GM12878 (cell line): Measurements from ENCODE around the gene ACSL4. TPM values are rescaled to one million over a fixed set of nuclear protein-coding genes. Genes with fewer than 3 reads are reported as not detected.

Experiments
- ATAC-seq: fragments of 200-7000 bp; cut with Tn5 transposase; 3 replicates; pipeline ENCODE4 v1.9.1; 2020; ENCODE audit warnings: mild to moderate bottlenecking, moderate library complexity
- BruUV-seq: library from RNA; stranded (reverse); fragments of 400-500 nt; replicated peaks from 2 replicates; lab custom pipeline; 2021; lab: Mats Ljungman, UMichigan
- CTCF ChIA-PET: fragments of 300-600 bp; sonication (Branson Sonifier 250); formaldehyde crosslinking; extraction: SDS; loops from one replicate; lab custom pipeline; 2021; ENCODE audit warnings: inconsistent platforms; lab: Yijun Ruan, JAX
- POLR2A ChIA-PET: fragments of 350-600 bp; formaldehyde crosslinking; extraction: SDS; loops from one replicate; lab custom pipeline; 2021; ENCODE audit warnings: inconsistent platforms; lab: Charles Lee
- RAD21 ChIA-PET: fragments of 300-600 bp; sonication (Branson Sonifier 250); formaldehyde crosslinking; loops from one replicate; lab custom pipeline; 2023; ENCODE audit warnings: antibody characterized with exemption; ENCODE audit not compliant: unreplicated experiment; lab: Charles Lee
- SMC1A ChIA-PET: fragments of 300-600 bp; sonication (Branson Sonifier 250); formaldehyde crosslinking; loops from one replicate; lab custom pipeline; 2023; ENCODE audit not compliant: unreplicated experiment, uncharacterized antibody; lab: Charles Lee
- DNase-seq: peaks from one replicate; pipeline ENCODE4 v3.0.0-alpha.2; 2011; ENCODE audit warnings: low read depth, low spot score
- FAIRE-seq: peaks from 3 replicates; lab custom pipeline; 2011; peaks lifted over from hg19 to GRCh38; lab: Jason Lieb, UNC
- H2AFZ ChIP-seq: 2 replicates; pipeline ENCODE4 v1.6.0; 2011; ENCODE audit warnings: low read depth, low read length, control low read depth; ENCODE audit not compliant: control insufficient read depth
- H3K27ac ChIP-seq: 2 replicates; pipeline ENCODE4 v1.5.1; 2011; ENCODE audit warnings: control low read depth; ENCODE audit not compliant: control insufficient read depth, insufficient read depth
- H3K27me3 ChIP-seq, 2 experiments: replicated peaks in 1 of 2; 2 replicates each; pipeline versions ENCODE4 v1.6.0 to v1.6.1; 2011; ENCODE audit warnings: low read length in 1 of 2; ENCODE audit not compliant: control insufficient read depth in 2 of 2, insufficient read depth in 2 of 2
- H3K36me3 ChIP-seq, 2 experiments: 2 replicates each; pipeline ENCODE4 v1.5.1; 2011; ENCODE audit warnings: low read length in 1 of 2; ENCODE audit not compliant: control insufficient read depth in 2 of 2, insufficient read depth in 2 of 2
- H3K4me1 ChIP-seq: 2 replicates; pipeline ENCODE4 v1.6.1; 2011; ENCODE audit warnings: mild to moderate bottlenecking, low read length, moderate library complexity, mixed read lengths; ENCODE audit not compliant: control insufficient read depth, insufficient read depth
- H3K4me2 ChIP-seq: 2 replicates; pipeline ENCODE4 v1.6.0; 2011; ENCODE audit warnings: control low read depth; ENCODE audit not compliant: control insufficient read depth, insufficient read depth
- H3K4me3 ChIP-seq: fragments of 200-600 bp; sonication (generic); 2 replicates; pipeline ENCODE4 v1.5.1; 2016
- H3K79me2 ChIP-seq: 2 replicates; pipeline ENCODE4 v1.6.0; 2011; ENCODE audit warnings: low read length; ENCODE audit not compliant: control insufficient read depth, insufficient read depth
- H3K9ac ChIP-seq: 2 replicates; pipeline ENCODE4 v1.8.0; 2011; ENCODE audit warnings: low read length, control low read depth, mixed read lengths; ENCODE audit not compliant: control insufficient read depth, insufficient read depth
- H3K9me3 ChIP-seq: replicated peaks from 3 replicates; pipeline ENCODE4 v1.5.1; 2011; ENCODE audit warnings: mild to moderate bottlenecking, low read length; ENCODE audit not compliant: control insufficient read depth, insufficient read depth
- H4K20me1 ChIP-seq: 2 replicates; pipeline ENCODE4 v1.6.0; 2011; ENCODE audit not compliant: control insufficient read depth, insufficient read depth
- POLR2A ChIP-seq: IDR thresholded peaks from 2 replicates; pipeline ENCODE4 v1.6.1; 2011; ENCODE audit warnings: low read depth, mild to moderate bottlenecking, low read length
- POLR2AphosphoS2 ChIP-seq: IDR thresholded peaks from 2 replicates; pipeline ENCODE4 v1.6.1; 2011; ENCODE audit warnings: low read depth, mild to moderate bottlenecking, low read length, improper control_type of control experiment, moderate library complexity
- RCOR1 ChIP-seq: conservative IDR thresholded peaks from 2 replicates; pipeline ENCODE4 v1.6.1; 2012; ENCODE audit warnings: low read depth, low read length, improper control_type of control experiment
- TAF1 ChIP-seq: IDR thresholded peaks from 2 replicates; pipeline ENCODE4 v1.6.1; 2011; ENCODE audit warnings: mild to moderate bottlenecking, low read depth, low read length, borderline replicate concordance
- WGBS: methylation state at CpG from one replicate; pipeline ENCODE4 v1.1.6; 2016; ENCODE audit warnings: low lambda C conversion rate; ENCODE audit not compliant: insufficient replicate concordance, insufficient coverage; ENCODE audit errors: missing lambda C conversion rate; 5-methylcytosine and 5-hydroxymethylcytosine counted together
- in situ Hi-C: fragments of 300-500 bp; cut with MboI; formaldehyde crosslinking; loops from 9 replicates; pipeline ENCODE4 v1.14.3; 2018; ENCODE audit warnings: mixed read lengths
- intact Hi-C: fragments of 100-400 bp; cut with micrococcal nuclease; formaldehyde crosslinking; loops from one replicate; pipeline ENCODE4 v1.14.2; 2022; ENCODE audit not compliant: unreplicated experiment
- polyA plus RNA-seq, 11 experiments: library from polyadenylated mRNA; depleted of rRNA in 4 of 11; unstranded in 6 of 11; stranded (reverse) in 5 of 11; fragments of >200 nt; fragmentation: Nextera tagmentation in 4 of 11; fragmentation: Illumina TruSeq in 1 of 11; extraction: Ambion mirVana in 4 of 11; extraction: Trizol in 1 of 11; gene quantifications; 1 replicate in 1 of 11; 2 replicates in 10 of 11; pipeline versions ENCODE4 v1.2.1 to v1.2.3, GENCODE V29; 2011 to 2016; ENCODE audit warnings: inconsistent platforms in 2 of 11, missing spikeins in 2 of 11, low read depth in 1 of 11
- total RNA-seq, 4 experiments: library from RNA; depleted of rRNA in 3 of 4; stranded (reverse); fragments of >200 nt in 3 of 4; fragmentation: Illumina TruSeq in 1 of 4; extraction: Trizol in 1 of 4; gene quantifications; 2 replicates each; pipeline versions ENCODE4 v1.2.1 to v1.2.3, GENCODE V29; 2013 to 2021

The ACSL4 gene
- total and polyA plus RNA-seq, 10 of the 15 experiments (the other 5 are each of a cell fraction or from before 2014, with no cell fraction given): 20.7 to 66.6 (median 45.4) TPM

DNA sequence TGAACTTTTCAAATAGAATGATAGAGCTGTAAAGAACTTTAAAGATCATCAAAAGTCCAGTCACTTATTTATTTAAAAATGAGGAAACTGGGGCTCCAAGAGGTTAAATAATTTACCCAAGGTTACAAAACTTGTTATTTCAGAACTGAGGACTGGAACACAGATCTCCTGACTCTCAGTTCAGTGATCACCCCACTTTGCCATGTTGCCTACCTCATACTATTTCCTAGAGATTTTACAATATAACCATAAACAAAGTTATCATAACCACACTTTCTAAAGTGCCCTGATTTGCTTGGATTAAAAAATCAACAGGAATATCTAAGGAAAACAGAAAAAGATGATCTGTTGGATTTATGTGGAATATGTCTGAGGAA is 7.4 kb upstream of the ACSL4 start (continued):
- no peak for TF ChIP-seq RCOR1

DNA sequence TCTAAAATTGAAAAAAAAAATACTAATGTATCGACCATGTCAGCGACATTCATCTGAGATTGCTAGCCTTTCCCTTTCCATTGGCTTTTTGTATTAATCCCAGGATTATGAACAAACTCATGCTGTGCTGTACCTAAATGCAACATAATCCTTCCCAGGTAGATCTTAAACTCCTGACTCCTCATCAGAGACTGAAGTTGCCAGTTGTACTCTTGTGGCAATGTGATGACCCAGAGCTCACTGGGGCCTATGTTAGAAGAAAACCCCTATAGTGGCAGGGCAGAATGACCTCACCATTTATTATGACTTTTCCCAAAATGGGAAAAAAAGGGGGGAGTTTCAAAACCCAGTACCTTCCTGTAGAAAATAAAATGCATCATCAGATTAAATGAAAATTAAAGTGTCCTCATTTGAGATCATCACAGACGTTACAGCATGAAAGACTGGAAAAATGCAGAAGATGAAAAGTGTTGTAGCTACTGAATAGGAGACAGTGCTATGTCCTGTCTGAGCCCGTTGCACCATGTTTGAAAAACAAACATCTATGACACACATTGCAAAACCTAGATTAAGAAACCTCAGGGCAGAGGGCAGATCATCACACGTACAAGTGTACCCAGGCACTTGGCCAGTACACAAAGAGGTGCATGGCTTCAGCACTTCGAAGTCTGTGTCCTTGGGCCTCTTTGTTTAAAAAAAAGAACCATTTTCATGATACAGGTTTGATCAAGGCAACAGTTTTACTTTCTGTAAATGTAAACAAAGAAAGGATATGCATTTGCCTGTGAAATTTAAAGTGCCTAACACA is 6.8 kb upstream of the ACSL4 start:
- RAD21 ChIA-PET: interaction anchor here (1.2 to 1.3 kb wide), 2 partner anchors 8 to 36 kb away, joined by 3 to 4 read pairs; no protein-coding TSS in a partner anchor
- no peak overlapping the region for H3K9ac ChIP-seq
- SMC1A ChIA-PET: interaction anchor here (0.9 to 2.0 kb wide), 2 partner anchors 43 to 102 kb away, joined by 3 to 4 read pairs; no protein-coding TSS in a partner anchor
- POLR2A ChIA-PET: interaction anchor here (0.6 kb wide), 1 partner anchor 25 kb away, joined by 5 read pairs; no protein-coding TSS in a partner anchor
- WGBS: 44% methylated on average over 6 of the region's 6 CpGs
- H3K27ac ChIP-seq: no peak overlapping the region
- no peaks in the 10 kb centered on the region for H3K36me3 ChIP-seq
- H3K4me1 ChIP-seq: no peaks in the 10 kb centered on the region
- H3K79me2 ChIP-seq: no peaks in the 10 kb centered on the region
- H4K20me1 ChIP-seq: no peaks in the 10 kb centered on the region
- no peaks in the 10 kb centered on the region for H3K27me3 ChIP-seq
- TF ChIP-seq POLR2AphosphoS2: no peak
- no peak for TF ChIP-seq TAF1
- no peak for TF ChIP-seq POLR2A
- no peak for FAIRE-seq
- BruUV-seq: no TSS peak
- H3K9me3 ChIP-seq: no peaks in the 10 kb centered on the region
- no peak overlapping the region for H3K4me2 ChIP-seq
- DNase-seq: no peak
- no peak overlapping the region for H2AFZ ChIP-seq
- no peak overlapping the region for H3K4me3 ChIP-seq
- CTCF ChIA-PET: no interaction called here
- no peak for ATAC-seq
- intact Hi-C loops (no loop called here), in situ Hi-C loops (no loop called here)
